HepG2 (cell line): Measurements from ENCODE around the gene MTA1. TPM values are rescaled to one million over a fixed set of nuclear protein-coding genes. Genes with fewer than 3 reads are reported as not detected.

Source experiments
- AKNA ChIP-seq: sonication (generic); formaldehyde crosslinking; IDR thresholded peaks from 2 replicates; pipeline ENCODE4 v1.4.0; 2020; ENCODE audit warnings: missing genetic modification reagents, borderline replicate concordance
- FUBP1 ChIP-seq: sonication (generic); formaldehyde crosslinking; IDR thresholded peaks from 2 replicates; pipeline ENCODE4 v1.5.1; 2020; ENCODE audit warnings: missing genetic modification reagents, mild to moderate bottlenecking, borderline replicate concordance
- HNRNPUL1 ChIP-seq: fragments of 200-400 bp; formaldehyde crosslinking; IDR thresholded peaks from 2 replicates; pipeline ENCODE4 v1.6.1; 2017; ENCODE audit warnings: low read depth, mild to moderate bottlenecking, low read length, moderate library complexity
- KAT2B ChIP-seq: fragments of 150-350 bp; IDR thresholded peaks from 2 replicates; pipeline ENCODE4 v1.6.1; 2014; ENCODE audit warnings: low read depth, low read length, borderline replicate concordance
- MXD4 ChIP-seq: IDR thresholded peaks from 2 replicates; pipeline ENCODE4 v1.6.1; 2016; ENCODE audit warnings: mild to moderate bottlenecking, missing biosample characterization, missing genetic modification reagents
- MYC ChIP-seq: sonication (generic); formaldehyde crosslinking; IDR thresholded peaks from 2 replicates; pipeline ENCODE4 v1.9.0; 2021; ENCODE audit warnings: missing genetic modification reagents, borderline replicate concordance
- RBM39 ChIP-seq: fragments of 200-400 bp; formaldehyde crosslinking; IDR thresholded peaks from one replicate; pipeline ENCODE4 v1.6.1; 2018; ENCODE audit warnings: antibody characterized with exemption, mild to moderate bottlenecking, low read depth, low read length; ENCODE audit not compliant: poor library complexity, severe bottlenecking
- TBP ChIP-seq: sonication (generic); formaldehyde crosslinking; IDR thresholded peaks from 2 replicates; pipeline ENCODE4 v1.5.0; 2020; ENCODE audit warnings: missing genetic modification reagents
- THAP7 ChIP-seq: sonication (generic); formaldehyde crosslinking; IDR thresholded peaks from 2 replicates; pipeline ENCODE4 v1.8.1; 2023; ENCODE audit warnings: mild to moderate bottlenecking, missing genetic modification reagents
- ZBTB39 ChIP-seq: sonication (generic); formaldehyde crosslinking; IDR thresholded peaks from 2 replicates; pipeline ENCODE4 v1.5.0; 2020; ENCODE audit warnings: missing genetic modification reagents
- ZBTB7B ChIP-seq: sonication (generic); formaldehyde crosslinking; IDR thresholded peaks from 2 replicates; pipeline ENCODE4 v1.4.0; 2020; ENCODE audit warnings: missing genetic modification reagents
- ZNF205 ChIP-seq: IDR thresholded peaks from 2 replicates; pipeline ENCODE4 v1.6.1; 2018; ENCODE audit warnings: missing biosample characterization, missing genetic modification reagents
- ZNF230 ChIP-seq: sonication (generic); formaldehyde crosslinking; IDR thresholded peaks from 2 replicates; pipeline ENCODE4 v1.4.0; 2020; ENCODE audit warnings: mild to moderate bottlenecking, missing genetic modification reagents
- ZNF331 ChIP-seq: sonication (generic); formaldehyde crosslinking; IDR thresholded peaks from 2 replicates; pipeline ENCODE4 v1.4.0; 2020; ENCODE audit warnings: missing genetic modification reagents
- ZNF431 ChIP-seq: sonication (generic); formaldehyde crosslinking; IDR thresholded peaks from 2 replicates; pipeline ENCODE4 v1.9.0; 2022; ENCODE audit warnings: missing genetic modification reagents, low read depth, mild to moderate bottlenecking, borderline replicate concordance
- ZNF770 ChIP-seq: sonication (generic); formaldehyde crosslinking; IDR thresholded peaks from 2 replicates; pipeline ENCODE4 v1.5.0; 2020; ENCODE audit warnings: mild to moderate bottlenecking, missing genetic modification reagents
- polyA plus RNA-seq, 8 experiments: library from polyadenylated mRNA; depleted of rRNA in 3 of 8; stranded (reverse) in 7 of 8; unstranded in 1 of 8; fragments of >200 nt; fragmentation: Illumina TruSeq in 4 of 8; extraction: Trizol in 4 of 8; gene quantifications; 2 replicates each; pipeline versions ENCODE4 v1.2.1 to v1.2.3, GENCODE V29; 2011 to 2016; ENCODE audit warnings: low read depth in 4 of 8, missing spikeins in 1 of 8, mixed read lengths in 1 of 8; ENCODE audit not compliant: insufficient read depth in 1 of 8
- total RNA-seq, 5 experiments: library from RNA; depleted of rRNA; stranded (reverse); fragments of >200 nt; fragmentation: Illumina TruSeq; extraction: Trizol; gene quantifications; 2 replicates each; pipeline ENCODE4 v1.2.3, GENCODE V29; 2016; ENCODE audit warnings: low read depth in 1 of 5

Gene MTA1
- total and polyA plus RNA-seq, 2 of the 13 experiments (the other 11 are each of a cell fraction or from before 2014, with no cell fraction given), result 35.2 to 85.8 TPM

- no peak for TF ChIP-seq AKNA (CRISPR knock-in tag)
- no peak for TF ChIP-seq ZNF431 (CRISPR knock-in tag)
- TF ChIP-seq ZNF770 (CRISPR knock-in tag), result no peak; the same call in 1 of the 2 replicates
- peak; percentile 49; the same call in 1 of the 2 replicates for TF ChIP-seq ZBTB7B
- no peak; the same call in 1 of the 2 replicates for TF ChIP-seq FUBP1 (CRISPR knock-in tag)
- TF ChIP-seq ZBTB39, result no peak
- no peak for TF ChIP-seq KAT2B
- TF ChIP-seq THAP7 (CRISPR knock-in tag), result peak; percentile 65; the same call in 1 of the 2 replicates
- no peak; the same call in 1 of the 2 replicates for TF ChIP-seq TBP (CRISPR knock-in tag)
- peak; percentile 0; the same call in 1 of the 2 replicates for TF ChIP-seq HNRNPUL1
- peak; percentile 92 for TF ChIP-seq RBM39
- TF ChIP-seq MYC, result peak; percentile 46; the same call in 1 of the 2 replicates
- peak; percentile 89 for TF ChIP-seq MXD4 (CRISPR knock-in tag)
- TF ChIP-seq ZNF331, result peak; percentile 22; the same call in 1 of the 2 replicates
- TF ChIP-seq ZNF230 (CRISPR knock-in tag), result no peak
- TF ChIP-seq ZNF205, result peak; percentile 42; the same call in 1 of the 2 replicates
Measured at GRCh38 chr14:105490572-105491365, 71.1 kb downstream of the MTA1 start, which contains the start of gene TEDC1 (continued).
